HG02943 (cell line): ENCODE results near the gene DPY19L1.
A peak's percentile ranks its signal among the peaks of the same experiment; 100 is the strongest.
"Not testable (repeated sequence)": the region's sequence is repeated elsewhere in the genome, so short reads cannot be mapped to it uniquely, and the experiment has no call there.

Experiments
- ATAC-seq: cut with Tn5 transposase; IDR thresholded peaks from one replicate; pipeline ENCODE4 v1.9.1; 2021; ENCODE audit warnings: mild to moderate bottlenecking, low read depth, moderate library complexity; ENCODE audit not compliant: unreplicated experiment

The DPY19L1 gene

GRCh38 chr7:35037211-35037525 lies at the start of gene DPY19L1:
DPY19L1 (minus strand) TSS chr7:35037485; CDS start chr7:35037394, 91 bp downstream.
- no peak for ATAC-seq

GRCh38 chr7:35079517-35079916 lies 42.2 kb upstream of the DPY19L1 start:
- not testable (repeated sequence) for ATAC-seq

GRCh38 chr7:35074008-35074407 lies 36.7 kb upstream of the DPY19L1 start:
- ATAC-seq = not testable (repeated sequence)

- ATAC-seq = not testable (repeated sequence)
Measured at GRCh38 chr7:35072950-35073827, 35.9 kb upstream of the DPY19L1 start.

- not testable (repeated sequence) for ATAC-seq
Measured at GRCh38 chr7:35069084-35069483, 31.8 kb upstream of the DPY19L1 start.

GRCh38 chr7:35065382-35065781 lies 28.1 kb upstream of the DPY19L1 start:
- ATAC-seq = not testable (repeated sequence)

GRCh38 chr7:35058571-35058970 lies 21.3 kb upstream of the DPY19L1 start:
- not testable (repeated sequence) for ATAC-seq

- not testable (repeated sequence) for ATAC-seq
Measured at GRCh38 chr7:35057505-35058451, 20.5 kb upstream of the DPY19L1 start.

GRCh38 chr7:35055733-35056132 lies 18.4 kb upstream of the DPY19L1 start:
- not testable (repeated sequence) for ATAC-seq

- ATAC-seq = not testable (repeated sequence)
Measured at GRCh38 chr7:35053488-35054175, 16.3 kb upstream of the DPY19L1 start.

GRCh38 chr7:35048390-35048789 lies 11.1 kb upstream of the DPY19L1 start:
- not testable (repeated sequence) for ATAC-seq

- ATAC-seq = not testable (repeated sequence)
Measured at GRCh38 chr7:35047912-35048305, 10.6 kb upstream of the DPY19L1 start.

- ATAC-seq = not testable (repeated sequence)
Measured at GRCh38 chr7:35047263-35047911, 10.1 kb upstream of the DPY19L1 start.

GRCh38 chr7:35043301-35043700 lies 6.0 kb upstream of the DPY19L1 start:
- not testable (repeated sequence) for ATAC-seq

GRCh38 chr7:35040906-35041305 lies 3.6 kb upstream of the DPY19L1 start:
- no peak for ATAC-seq

- no peak for ATAC-seq
Measured at GRCh38 chr7:35039343-35039742, 2.1 kb upstream of the DPY19L1 start.

GRCh38 chr7:35038354-35038753 lies 1.1 kb upstream of the DPY19L1 start:
- no peak for ATAC-seq

- ATAC-seq = peak; percentile 75
Measured at GRCh38 chr7:35037526-35038341, 449 bp upstream of the DPY19L1 start.
